Ramos (cell line): ENCODE data around the gene ERP29.
"Not testable (repeated sequence)": the region's sequence is repeated elsewhere in the genome, so short reads cannot be mapped to it uniquely, and the experiment has no call there.

Source experiments
- in situ Hi-C: fragments of 300-500 bp; cut with MboI; formaldehyde crosslinking; loops from one replicate; pipeline ENCODE4 v1.14.3; 2022; ENCODE audit warnings: low sequenced_read_pairs; ENCODE audit not compliant: unreplicated experiment

ERP29 gene

DNA sequence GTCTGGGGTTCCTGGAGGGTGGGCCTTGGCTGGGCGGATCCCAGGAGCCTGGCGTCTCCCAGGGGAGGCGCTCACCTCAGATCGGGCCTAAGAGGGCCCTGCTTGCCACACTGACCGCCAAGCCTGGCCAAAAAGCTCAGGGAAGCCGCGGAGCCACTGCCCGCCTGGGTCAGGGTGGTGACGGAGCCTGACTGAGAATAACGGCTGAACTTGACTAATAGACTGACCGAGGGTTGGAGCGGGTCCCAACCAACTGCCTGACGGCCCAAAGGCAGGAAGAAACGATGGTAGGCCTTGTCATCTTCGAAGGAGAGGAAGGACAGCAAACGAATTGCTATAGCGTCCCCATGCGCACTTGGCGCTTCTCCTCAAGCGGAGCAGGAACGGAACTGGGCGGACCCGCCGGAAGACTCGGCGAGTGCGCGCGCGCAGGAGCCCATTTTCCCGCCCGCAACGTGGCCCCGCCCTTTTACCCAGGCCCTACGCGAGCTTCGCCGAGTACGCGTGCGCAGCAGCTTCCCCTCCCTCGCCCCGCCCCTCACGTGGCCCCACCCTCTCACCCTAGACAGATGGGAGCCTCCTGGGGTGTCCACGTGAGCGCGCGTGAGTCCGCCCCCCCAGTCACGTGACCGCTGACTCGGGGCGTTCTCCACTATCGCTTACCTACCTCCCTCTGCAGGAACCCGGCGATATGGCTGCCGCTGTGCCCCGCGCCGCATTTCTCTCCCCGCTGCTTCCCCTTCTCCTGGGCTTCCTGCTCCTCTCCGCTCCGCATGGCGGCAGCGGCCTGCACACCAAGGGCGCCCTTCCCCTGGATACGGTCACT, at the start of gene ERP29, which contains the start of gene TMEM116:
TSS of gene ERP29 (plus strand) at position 652 of the 826 bp plus-strand sequence. CDS start at position 692, 40 bp downstream.
TSS of gene TMEM116 (minus strand) at position 391 of the 826 bp plus-strand sequence. CDS start 7,895 bp downstream, outside the sequence.
- in situ Hi-C loops, result no loop called here

DNA sequence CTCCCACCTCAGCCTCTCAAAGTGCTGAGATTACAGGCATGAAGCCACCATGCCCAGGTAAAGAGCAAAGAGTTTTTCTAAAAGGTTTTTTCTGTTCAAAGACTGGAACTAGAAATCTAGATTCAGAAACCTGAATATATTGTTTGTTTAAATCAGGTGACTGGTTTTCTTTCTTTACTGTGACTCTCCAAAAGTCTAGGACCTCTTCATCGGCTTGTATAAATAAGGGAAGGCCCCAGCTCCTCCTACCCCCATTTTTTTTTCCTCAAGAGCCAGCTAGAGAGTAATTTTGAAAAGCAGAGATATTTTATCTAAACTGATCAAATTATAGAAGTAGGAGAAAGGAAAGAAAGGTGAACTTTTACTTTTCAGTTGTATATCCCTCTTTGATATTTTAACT, 48.3 kb upstream of the ERP29 start:
- in situ Hi-C loops, result no loop called here

- in situ Hi-C loops, result no loop called here
Measured at GRCh38 chr12:111971800-111972199, 41.4 kb upstream of the ERP29 start.

- in situ Hi-C loops, result no loop called here
Measured at GRCh38 chr12:111975161-111975931, 37.9 kb upstream of the ERP29 start.

DNA sequence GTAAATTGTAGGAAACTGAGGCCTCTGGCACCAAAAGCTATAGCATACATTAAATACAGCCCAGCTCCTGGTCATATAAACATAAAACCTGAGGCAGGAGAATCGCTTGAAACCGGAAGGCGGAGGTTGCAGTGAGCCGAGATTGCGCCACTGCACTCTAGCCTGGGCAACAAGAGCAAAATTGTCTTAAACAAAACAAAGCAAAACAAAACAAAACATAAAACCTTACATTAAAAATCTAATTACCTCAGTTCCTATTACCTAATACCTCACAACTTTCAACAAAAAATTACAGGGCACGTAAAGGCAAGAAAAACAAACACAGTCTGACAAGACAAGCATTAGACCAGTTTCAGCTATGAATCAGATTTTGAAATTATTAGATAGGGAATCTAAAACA, 36.9 kb upstream of the ERP29 start:
- in situ Hi-C loops, result no loop called here

GRCh38 chr12:111976860-111977259, 36.4 kb upstream of the ERP29 start:
- in situ Hi-C loops, result no loop called here

GRCh38 chr12:111978545-111978944, 34.7 kb upstream of the ERP29 start:
- in situ Hi-C loops, result no loop called here

- in situ Hi-C loops, result no loop called here
Measured at GRCh38 chr12:111980598-111980997, 32.6 kb upstream of the ERP29 start.

DNA sequence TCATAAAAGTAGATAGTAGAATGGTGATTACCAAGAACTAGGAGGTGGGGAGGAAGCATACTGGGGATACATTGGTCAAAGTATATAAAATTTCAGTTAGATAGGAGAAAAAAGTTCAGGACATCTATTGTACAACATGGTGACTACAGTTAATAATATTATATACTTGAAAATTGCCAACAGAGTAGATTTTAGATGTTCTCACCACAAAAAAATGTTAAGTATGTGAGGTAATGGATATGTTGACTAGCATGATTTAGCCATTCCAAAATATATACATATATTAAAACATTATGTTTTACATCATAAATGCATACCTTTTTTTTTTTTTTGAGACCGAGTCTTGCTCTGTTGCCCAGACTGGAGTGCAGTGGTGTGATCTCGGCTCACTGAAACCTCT, 31.2 kb upstream of the ERP29 start:
- in situ Hi-C loops, result no loop called here

DNA sequence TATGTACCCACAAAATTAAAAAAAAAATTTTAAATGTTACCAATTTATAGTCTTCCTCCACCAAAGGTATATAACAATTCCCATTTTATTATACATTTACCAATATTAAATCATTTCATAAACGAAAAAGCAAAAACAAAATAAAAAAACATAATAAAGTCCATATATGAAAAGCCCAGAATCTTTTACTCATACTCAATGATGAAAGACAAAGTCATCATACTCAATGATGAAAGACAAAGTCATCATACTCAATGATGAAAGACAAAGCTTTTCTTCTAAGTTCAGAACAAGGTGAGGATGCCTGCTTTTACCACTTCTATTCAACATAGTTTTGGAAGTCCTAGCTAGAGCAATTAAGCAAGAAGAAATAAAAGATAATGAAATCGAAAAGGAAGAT, 28.4 kb upstream of the ERP29 start:
- in situ Hi-C loops, result no loop called here

- in situ Hi-C loops, result no loop called here
Measured at GRCh38 chr12:111991535-111991934, 21.7 kb upstream of the ERP29 start.

DNA sequence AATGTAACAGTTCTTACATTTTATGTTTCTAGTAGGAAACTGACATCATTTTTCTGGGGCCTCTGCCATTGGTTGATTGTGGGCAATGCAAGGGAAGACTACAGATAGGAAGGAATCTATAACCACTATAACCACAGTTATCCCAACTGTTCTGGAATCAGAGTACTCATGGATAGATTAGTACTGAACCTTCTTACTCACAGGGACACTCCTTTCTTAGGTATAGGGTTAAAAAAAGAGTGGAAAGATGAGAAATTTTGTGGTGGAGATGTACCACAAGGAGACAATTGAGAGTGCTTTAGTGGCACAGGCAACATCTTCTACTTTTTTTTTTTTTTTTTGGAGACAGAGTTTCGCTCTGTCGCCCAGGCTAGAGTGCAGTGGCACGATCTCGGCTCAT, 21.3 kb upstream of the ERP29 start:
- in situ Hi-C loops, result no loop called here

DNA sequence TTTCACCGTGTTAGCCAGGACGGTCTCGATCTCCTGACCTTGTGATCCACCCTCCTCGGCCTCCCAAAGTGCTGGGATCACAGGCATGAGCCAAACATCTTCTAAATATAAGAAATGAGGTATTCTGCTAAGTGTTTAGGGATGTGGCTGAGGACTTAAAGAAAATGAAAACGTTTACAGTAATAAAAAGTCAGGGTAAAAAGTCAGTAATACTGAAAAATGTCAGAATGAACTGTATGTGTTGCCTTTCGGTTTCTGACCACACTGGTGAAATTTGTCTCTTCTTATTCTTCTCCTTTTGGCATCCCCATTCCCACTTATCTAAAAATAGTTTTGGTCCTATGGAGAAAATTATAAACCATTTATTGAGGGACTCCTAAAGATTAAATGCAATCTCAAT, 20.8 kb upstream of the ERP29 start:
- in situ Hi-C loops, result no loop called here

DNA sequence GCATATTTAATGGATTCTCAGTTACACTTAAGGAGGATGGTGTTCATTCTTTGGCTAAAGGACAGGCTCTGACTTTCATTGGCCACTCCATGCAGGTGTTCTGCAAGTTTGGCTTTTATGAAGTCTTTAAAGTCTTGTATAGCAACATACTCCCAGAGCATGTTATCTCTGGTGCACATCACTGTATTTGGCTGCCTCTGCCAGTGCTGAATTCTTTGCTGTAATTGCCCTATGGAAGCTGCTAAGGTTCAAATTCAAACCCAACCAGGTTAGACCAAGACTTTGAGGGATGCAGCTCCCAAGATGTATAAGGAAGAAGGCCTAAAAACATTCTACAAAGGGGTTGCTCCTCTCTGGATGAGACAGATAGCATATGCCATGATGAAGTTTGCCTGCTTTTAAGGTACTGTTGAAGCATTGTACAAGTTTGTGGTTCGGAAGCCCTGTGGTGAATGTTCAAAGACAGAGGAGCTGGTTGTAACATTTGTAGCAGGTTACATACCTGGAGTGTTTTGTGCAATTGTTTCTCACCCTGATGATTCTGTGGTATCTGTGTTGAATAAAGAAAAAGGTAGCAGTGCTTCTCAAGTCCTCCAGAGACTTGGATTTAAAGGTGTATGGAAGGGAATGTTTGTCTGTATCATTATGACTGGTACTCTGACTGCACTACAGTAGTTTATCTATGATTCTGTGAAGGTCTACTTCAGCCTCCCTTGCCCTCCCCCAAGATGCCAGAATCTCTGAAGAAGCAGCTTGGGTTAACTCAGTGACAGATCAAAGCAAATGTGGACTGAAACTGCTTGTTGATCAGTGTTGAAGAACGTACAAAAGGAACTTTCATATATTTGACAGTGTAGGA, 19.7 kb upstream of the ERP29 start:
- in situ Hi-C loops, result no loop called here

DNA sequence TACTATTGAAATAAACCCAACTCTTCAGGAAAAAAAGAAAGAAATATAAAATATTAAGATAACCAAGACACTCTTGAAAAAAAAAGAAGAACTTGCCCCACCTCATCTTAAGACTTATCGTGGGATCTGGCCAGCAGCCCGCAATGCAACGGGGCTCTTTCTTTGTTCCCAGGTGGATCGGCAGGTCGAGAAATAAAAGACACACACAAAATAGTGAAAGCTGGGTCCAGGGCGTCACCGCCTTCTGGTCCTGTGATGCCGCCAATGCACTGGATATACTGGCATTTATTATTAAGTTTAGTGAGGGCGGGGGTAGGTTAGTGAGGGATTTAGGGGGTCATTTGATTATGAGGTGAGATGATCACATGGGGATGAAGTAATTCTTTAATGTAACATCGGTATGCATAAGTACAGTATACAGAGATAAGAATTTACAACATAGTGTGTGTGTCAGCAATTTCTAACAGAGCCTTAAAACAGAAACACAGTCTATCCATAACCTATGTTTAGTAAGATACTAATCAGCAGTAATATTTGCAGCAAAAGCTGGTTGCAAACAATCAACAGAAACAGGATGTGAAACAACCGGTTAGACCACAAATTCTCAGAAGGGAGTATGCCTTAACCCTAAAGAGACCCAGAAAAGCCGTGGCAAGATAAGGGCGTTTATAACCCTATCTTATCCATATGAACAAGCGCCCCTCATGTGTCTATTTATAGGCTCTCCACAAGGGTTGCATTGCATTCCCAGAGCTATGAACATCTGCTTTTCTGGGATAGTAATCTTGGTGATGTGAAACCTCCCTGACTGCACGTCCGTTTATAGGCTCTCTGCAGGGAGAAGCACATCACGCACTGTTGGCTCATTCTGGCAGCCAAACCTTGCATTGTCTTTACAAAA, 18.8 kb upstream of the ERP29 start:
- in situ Hi-C loops, result not testable (repeated sequence)

DNA sequence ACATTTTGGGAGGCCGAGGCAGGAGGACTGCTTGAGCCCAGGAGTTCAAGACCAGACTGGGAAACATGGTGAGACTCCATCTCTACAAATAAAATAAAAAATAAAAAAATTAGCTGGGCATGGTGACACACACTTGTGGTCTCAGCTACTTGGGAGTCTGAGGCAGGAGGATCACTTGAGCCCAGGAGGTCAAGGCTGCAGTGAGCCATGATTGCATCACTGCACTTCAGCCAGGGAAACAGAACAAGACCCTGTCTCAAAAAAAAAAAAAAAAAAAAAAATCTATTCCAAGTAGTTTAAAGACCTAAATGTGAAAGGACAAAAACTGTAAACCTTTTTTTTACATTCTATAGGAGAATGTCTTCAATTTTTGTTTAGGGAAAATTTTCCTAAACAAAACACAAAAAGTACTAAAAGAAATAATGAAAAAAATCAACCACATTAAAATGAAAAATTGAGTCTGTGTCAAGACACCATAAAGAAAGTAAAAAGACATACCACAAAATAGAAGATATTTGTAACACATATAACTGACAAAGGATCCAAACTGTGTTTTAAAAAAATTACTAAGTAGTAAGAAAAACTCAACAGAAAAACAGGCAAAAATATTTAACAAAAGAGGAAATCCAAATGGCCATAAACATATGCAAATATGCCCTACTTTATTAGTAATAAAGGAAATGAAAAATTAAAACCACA, 17.3 kb upstream of the ERP29 start:
- in situ Hi-C loops, result no loop called here

- in situ Hi-C loops, result no loop called here
Measured at GRCh38 chr12:111997300-111997699, 15.9 kb upstream of the ERP29 start.

DNA sequence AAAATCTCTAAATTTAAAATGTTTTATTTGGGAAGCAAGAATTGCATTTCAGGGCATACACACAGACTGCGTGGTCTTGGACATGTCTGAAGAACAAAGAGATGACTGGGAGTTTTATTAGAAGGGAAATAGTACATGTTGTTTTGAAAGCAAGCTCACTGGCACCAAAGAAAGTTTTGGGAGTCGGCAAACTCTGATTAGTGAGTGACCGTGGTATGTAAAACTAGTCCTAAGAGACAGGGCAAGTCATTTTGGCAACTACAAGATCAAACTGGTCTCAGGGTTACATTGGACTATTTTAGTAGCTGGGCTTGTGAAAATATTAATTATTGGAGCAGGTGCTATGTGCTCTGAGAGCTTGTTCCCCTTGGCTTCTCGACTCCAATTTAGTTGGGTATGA, 15.2 kb upstream of the ERP29 start:
- in situ Hi-C loops, result no loop called here

- in situ Hi-C loops, result not testable (repeated sequence)
Measured at GRCh38 chr12:111999129-111999528, 14.1 kb upstream of the ERP29 start.
